ENCODE results near the gene TRIO.

- TF ChIP-seq YY1 (IDR thresholded peaks at IDR 0.05; ENCODE audit: insufficient read depth, insufficient read length) (no peak), ZNF274 (IDR thresholded peaks at IDR 0.05; ENCODE audit: low read depth, low read length) (no peak)
Observed at GRCh38 chr5:14179446-14179845, 36.3 kb downstream of the TRIO start.
